HepG2 (cell line): ENCODE data around the gene TMTC2. TPM values are rescaled to one million over a fixed set of nuclear protein-coding genes. Genes with fewer than 3 reads are reported as not detected.

Experiments used
- ATAC-seq: fragments of 200-7000 bp; cut with Tn5 transposase; 3 replicates; pipeline ENCODE4 v1.9.1; 2020; ENCODE audit warnings: mild to moderate bottlenecking, moderate library complexity
- BruUV-seq: library from RNA; stranded (reverse); fragments of 400-500 nt; replicated peaks from 2 replicates; lab custom pipeline; 2021; lab: Mats Ljungman, UMichigan
- CTCF ChIA-PET: fragments of 300-600 bp; formaldehyde crosslinking; extraction: SDS; loops from one replicate; lab custom pipeline; 2021; ENCODE audit warnings: low total read pairs, inconsistent platforms, low intra/inter-chr PET ratio; lab: Yijun Ruan, JAX
- POLR2A ChIA-PET: fragments of 350-600 bp; sonication (Branson Sonifier 250); formaldehyde crosslinking; loops from one replicate; lab custom pipeline; 2020; ENCODE audit warnings: antibody characterized with exemption, inconsistent platforms; lab: Yijun Ruan, JAX
- DNase-seq: peaks from one replicate; pipeline ENCODE4 v3.0.0-alpha.2; 2015; ENCODE audit warnings: low spot score
- FAIRE-seq: peaks from 3 replicates; lab custom pipeline; 2011; peaks lifted over from hg19 to GRCh38; lab: Jason Lieb, UNC
- H2AFZ ChIP-seq: one replicate; pipeline ENCODE4 v1.6.1; 2011; ENCODE audit warnings: low read length, inconsistent platforms
- H3K27ac ChIP-seq: fragments of 300-600 bp; 3 replicates; pipeline ENCODE4 v1.8.0; 2011; ENCODE audit warnings: mixed run types, mild to moderate bottlenecking, mixed read lengths, low read length, inconsistent platforms; ENCODE audit not compliant: insufficient read depth; ENCODE audit errors: extremely low read length
- H3K27me3 ChIP-seq, 2 experiments: fragments of 200-600 bp in 1 of 2; 2 replicates in 1 of 2; 3 replicates in 1 of 2; pipeline versions ENCODE4 v1.6.0 to v1.8.0; 2011; ENCODE audit warnings: low read length in 2 of 2, mild to moderate bottlenecking in 2 of 2, moderate library complexity in 2 of 2, inconsistent platforms in 1 of 2; ENCODE audit not compliant: insufficient read depth in 2 of 2, control insufficient read depth in 1 of 2
- H3K36me3 ChIP-seq, 2 experiments: fragments of 200-600 bp in 1 of 2; replicated peaks in 1 of 2; 2 replicates in 1 of 2; 3 replicates in 1 of 2; pipeline versions ENCODE4 v1.5.1 to v1.8.0; 2011; ENCODE audit warnings: low read length in 2 of 2, inconsistent platforms in 1 of 2; ENCODE audit not compliant: insufficient read depth in 2 of 2, control insufficient read depth in 1 of 2
- H3K4me1 ChIP-seq: 2 replicates; pipeline ENCODE4 v1.5.1; 2012; ENCODE audit warnings: low read length, inconsistent platforms; ENCODE audit not compliant: insufficient read depth
- H3K4me2 ChIP-seq: 2 replicates; pipeline ENCODE4 v1.6.0; 2011; ENCODE audit warnings: low read depth, low read length, inconsistent platforms
- H3K4me3 ChIP-seq, 3 experiments: fragments of 200-600 bp in 1 of 3; sonication (generic), shearing (Covaris generic) in 1 of 3; replicated peaks in 1 of 3; 2 replicates each; pipeline ENCODE4 v1.5.1; 2011 to 2016; ENCODE audit warnings: low read length in 3 of 3, inconsistent platforms in 2 of 3, low read depth in 2 of 3, mild to moderate bottlenecking in 2 of 3, control low read depth in 1 of 3, mixed read lengths in 1 of 3; ENCODE audit not compliant: insufficient read depth in 1 of 3
- H3K79me2 ChIP-seq: one replicate; pipeline ENCODE4 v1.6.1; 2011; ENCODE audit warnings: low read length, inconsistent platforms; ENCODE audit not compliant: insufficient read depth
- H3K9ac ChIP-seq: 2 replicates; pipeline ENCODE4 v1.6.0; 2011; ENCODE audit warnings: mild to moderate bottlenecking, low read depth, low read length, inconsistent platforms; ENCODE audit not compliant: insufficient read depth
- H3K9me3 ChIP-seq: 2 replicates; pipeline ENCODE4 v1.5.1; 2012; ENCODE audit warnings: mild to moderate bottlenecking, low read length
- H4K20me1 ChIP-seq: 2 replicates; pipeline ENCODE4 v1.6.0; 2011; ENCODE audit warnings: inconsistent platforms, mild to moderate bottlenecking, low read length, moderate library complexity; ENCODE audit not compliant: insufficient read depth
- ETV6 ChIP-seq: sonication (generic); formaldehyde crosslinking; conservative IDR thresholded peaks from 2 replicates; pipeline ENCODE4 v1.4.0; 2020; ENCODE audit warnings: missing genetic modification reagents
- NCOA2 ChIP-seq: sonication (generic); formaldehyde crosslinking; IDR thresholded peaks from 2 replicates; pipeline ENCODE4 v1.8.0; 2022; ENCODE audit warnings: inconsistent platforms
- NR2F2 ChIP-seq: IDR thresholded peaks from 2 replicates; pipeline ENCODE4 v1.6.1; 2012; ENCODE audit warnings: low read depth, inconsistent platforms, borderline replicate concordance
- RARA ChIP-seq: IDR thresholded peaks from 2 replicates; pipeline ENCODE4 v1.6.1; 2016; ENCODE audit warnings: missing genetic modification reagents, missing compliant biosample characterization
- SALL2 ChIP-seq: sonication (generic); formaldehyde crosslinking; IDR thresholded peaks from 2 replicates; pipeline ENCODE4 v1.8.1; 2023; ENCODE audit warnings: mild to moderate bottlenecking, missing genetic modification reagents, inconsistent platforms
- SP5 ChIP-seq: IDR thresholded peaks from 2 replicates; pipeline ENCODE4 v1.6.1; 2016; ENCODE audit warnings: low read depth, borderline replicate concordance
- ZNF570 ChIP-seq: sonication (generic); formaldehyde crosslinking; IDR thresholded peaks from 2 replicates; pipeline ENCODE4 v1.4.0; 2020; ENCODE audit warnings: mild to moderate bottlenecking, missing genetic modification reagents, borderline replicate concordance
- ZNF614 ChIP-seq: IDR thresholded peaks from 2 replicates; pipeline ENCODE4 v1.6.1; 2018; ENCODE audit warnings: missing biosample characterization, missing genetic modification reagents, inconsistent platforms, borderline replicate concordance
- ZNF816 ChIP-seq: sonication (generic); formaldehyde crosslinking; IDR thresholded peaks from 2 replicates; pipeline ENCODE4 v1.8.0; 2022; ENCODE audit warnings: missing genetic modification reagents, mild to moderate bottlenecking, borderline replicate concordance
- ZNF879 ChIP-seq: sonication (generic); formaldehyde crosslinking; IDR thresholded peaks from 2 replicates; pipeline ENCODE4 v1.8.1; 2023; ENCODE audit warnings: missing genetic modification reagents
- ZSCAN25 ChIP-seq: sonication (generic); formaldehyde crosslinking; IDR thresholded peaks from 2 replicates; pipeline ENCODE4 v1.8.0; 2022; ENCODE audit warnings: mild to moderate bottlenecking, missing genetic modification reagents
- ZXDC ChIP-seq: sonication (generic); formaldehyde crosslinking; IDR thresholded peaks from 2 replicates; pipeline ENCODE4 v1.5.0; 2020; ENCODE audit warnings: mild to moderate bottlenecking, missing genetic modification reagents
- WGBS: methylation state at CpG from one replicate; pipeline ENCODE4 v1.1.6; 2017; ENCODE audit warnings: low lambda C conversion rate; 5-methylcytosine and 5-hydroxymethylcytosine counted together
- in situ Hi-C: cut with HindIII; loops from 2 replicates; pipeline ENCODE4 v1.10.0; 2017; ENCODE audit warnings: low pct_unique_long_range_greater_than_20kb; ENCODE audit not compliant: extremely low pct_ligation_motif_present
- intact Hi-C: fragments of 100-400 bp; cut with micrococcal nuclease; formaldehyde crosslinking; loops from one replicate; pipeline ENCODE4 v1.10.0; 2022; ENCODE audit not compliant: unreplicated experiment
- polyA plus RNA-seq, 8 experiments: library from polyadenylated mRNA; depleted of rRNA in 3 of 8; stranded (reverse) in 7 of 8; unstranded in 1 of 8; fragments of >200 nt; fragmentation: Illumina TruSeq in 4 of 8; extraction: Trizol in 4 of 8; gene quantifications; 2 replicates each; pipeline versions ENCODE4 v1.2.1 to v1.2.3, GENCODE V29; 2011 to 2016; ENCODE audit warnings: low read depth in 4 of 8, missing spikeins in 1 of 8, mixed read lengths in 1 of 8; ENCODE audit not compliant: insufficient read depth in 1 of 8
- total RNA-seq, 5 experiments: library from RNA; depleted of rRNA; stranded (reverse); fragments of >200 nt; fragmentation: Illumina TruSeq; extraction: Trizol; gene quantifications; 2 replicates each; pipeline ENCODE4 v1.2.3, GENCODE V29; 2016; ENCODE audit warnings: low read depth in 1 of 5
- TF ChIP-seq, protein P1 (sequence below): sonication (generic); formaldehyde crosslinking; IDR thresholded peaks from 2 replicates; pipeline ENCODE4 v1.4.0; 2020; ENCODE audit warnings: mild to moderate bottlenecking, missing genetic modification reagents

Gene TMTC2
- total and polyA plus RNA-seq, 2 of the 13 experiments (the other 11 are each of a cell fraction or from before 2014, with no cell fraction given) = 0.55 to 0.63 TPM

DNA sequence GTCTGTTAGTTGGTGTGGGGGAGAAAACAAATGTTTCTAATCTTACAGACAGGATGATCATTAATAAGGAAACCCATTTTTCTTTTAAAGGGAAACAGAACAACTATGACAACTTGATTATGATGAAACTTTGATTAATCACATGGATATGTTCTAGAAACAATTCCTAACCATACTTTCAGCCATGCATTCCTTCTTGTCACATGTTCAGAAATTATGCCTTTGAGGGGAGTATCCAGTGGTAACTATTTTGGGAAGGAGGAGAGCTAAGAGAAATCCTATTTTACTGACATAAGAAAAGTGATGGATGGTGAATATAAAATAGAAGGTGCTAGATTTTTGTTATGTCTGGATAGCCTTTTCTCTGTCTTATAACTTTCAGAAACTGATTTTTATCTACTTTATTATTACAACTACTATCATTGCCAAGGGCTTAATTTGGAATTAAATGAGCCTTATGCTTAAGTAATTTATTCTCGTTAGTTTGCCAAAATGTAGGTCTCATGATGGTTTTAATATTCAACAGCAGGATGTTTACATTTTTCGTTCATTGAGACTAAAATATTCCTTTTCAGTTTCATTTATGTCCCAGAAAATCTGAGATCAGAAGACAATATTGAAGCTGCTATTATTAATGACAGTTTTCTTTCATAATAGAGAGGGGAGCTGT is 200.1 kb downstream of the TMTC2 start:
- TF ChIP-seq ZXDC (CRISPR knock-in tag) (no peak), ZNF816 (CRISPR knock-in tag) (no peak), ETV6 (CRISPR knock-in tag) (no peak), NR2F2 (no peak), NCOA2 (no peak), ZNF570 (CRISPR knock-in tag) (no peak), RARA (CRISPR knock-in tag) (no peak), ZSCAN25 (no peak), ZNF879 (no peak), SALL2 (CRISPR knock-in tag) (no peak), SP5 (CRISPR knock-in tag) (no peak), ZNF614 (CRISPR knock-in tag) (no peak)
- TF ChIP-seq, protein P1, sequence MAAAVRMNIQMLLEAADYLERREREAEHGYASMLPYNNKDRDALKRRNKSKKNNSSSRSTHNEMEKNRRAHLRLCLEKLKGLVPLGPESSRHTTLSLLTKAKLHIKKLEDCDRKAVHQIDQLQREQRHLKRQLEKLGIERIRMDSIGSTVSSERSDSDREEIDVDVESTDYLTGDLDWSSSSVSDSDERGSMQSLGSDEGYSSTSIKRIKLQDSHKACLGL = no peak
- H3K36me3 ChIP-seq = no peaks in the 10 kb centered on the region
- ChIA-PET POLR2A (no interaction called here), CTCF (no interaction called here)
- DNase-seq (no peak), ATAC-seq (no peak), FAIRE-seq (no peak)
- in situ Hi-C loops = no loop called here
- intact Hi-C loops = no loop called here
- 1% methylated on average over 2 of the region's 2 CpGs for WGBS
- H3K27me3 ChIP-seq = no peaks in the 10 kb centered on the region
- no peaks in the 10 kb centered on the region for H3K79me2 ChIP-seq
- no TSS peak for BruUV-seq
- no peak overlapping the region for H3K9ac ChIP-seq
- H4K20me1 ChIP-seq = no peaks in the 10 kb centered on the region
- no peak overlapping the region for H3K4me3 ChIP-seq
- H3K4me2 ChIP-seq = no peak overlapping the region
- H2AFZ ChIP-seq = no peak overlapping the region
- no peaks in the 10 kb centered on the region for H3K9me3 ChIP-seq
- no peak overlapping the region for H3K27ac ChIP-seq
- H3K4me1 ChIP-seq = no peaks in the 10 kb centered on the region
